ES-I3 (cell line): ENCODE data around the gene USP30.

ENCODE experiments used
- H3K36me3 ChIP-seq: 2 replicates; pipeline ENCODE4 v1.6.1; 2013; ENCODE audit warnings: mild to moderate bottlenecking, low read length, control low read depth, moderate library complexity; ENCODE audit not compliant: insufficient read depth
- H3K4me1 ChIP-seq: 2 replicates; pipeline ENCODE4 v1.6.1; 2013; ENCODE audit warnings: mild to moderate bottlenecking, control low read depth, low read length; ENCODE audit not compliant: insufficient read depth
- H3K9ac ChIP-seq: 2 replicates; pipeline ENCODE4 v1.6.1; 2013; ENCODE audit warnings: low read depth, mild to moderate bottlenecking, low read length, moderate library complexity
- H3K9me3 ChIP-seq: 2 replicates; pipeline ENCODE4 v1.6.1; 2013; ENCODE audit warnings: mild to moderate bottlenecking, low read length, moderate library complexity; ENCODE audit not compliant: control insufficient read depth, insufficient read depth

Gene USP30

DNA sequence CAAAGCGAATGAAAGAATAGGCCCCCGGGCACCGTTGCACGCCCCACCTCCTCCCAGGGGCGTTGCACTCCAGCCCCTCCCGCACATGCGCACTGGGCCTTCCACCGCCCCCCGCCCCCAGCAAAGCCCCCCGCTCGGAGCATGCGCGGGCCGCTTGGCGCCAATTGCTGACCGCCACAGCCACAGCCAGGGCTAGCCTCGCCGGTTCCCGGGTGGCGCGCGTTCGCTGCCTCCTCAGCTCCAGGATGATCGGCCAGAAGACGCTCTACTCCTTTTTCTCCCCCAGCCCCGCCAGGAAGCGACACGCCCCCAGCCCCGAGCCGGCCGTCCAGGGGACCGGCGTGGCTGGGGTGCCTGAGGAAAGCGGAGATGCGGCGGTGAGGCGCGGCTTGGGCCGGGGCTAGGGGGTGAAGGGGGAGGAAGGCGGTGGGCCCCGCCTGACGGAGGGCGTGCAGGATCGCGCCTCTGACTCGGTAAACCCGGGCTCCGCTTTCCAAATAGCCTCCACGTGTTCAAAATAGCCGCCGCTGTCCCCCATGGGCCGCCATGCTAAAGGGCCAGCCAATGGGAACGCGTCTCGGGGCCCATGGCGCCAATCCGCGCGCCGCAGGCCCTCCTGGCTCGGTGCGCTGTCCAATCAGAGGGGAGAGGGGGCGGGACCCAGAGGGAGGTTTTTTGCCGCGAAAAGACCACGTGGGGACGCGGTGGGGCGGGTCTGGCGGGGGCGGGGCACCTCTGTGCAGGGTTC lies 45.2 kb downstream of the USP30 start, which contains the start of gene UNG:
TSS of gene UNG (plus strand) at position 163 of the 748 bp plus-strand sequence. CDS start at position 246, 83 bp downstream.
- H3K9me3 ChIP-seq, result no peaks in the 10 kb centered on the region
- H3K4me1 ChIP-seq, result peaks cover 3% of the 10 kb centered on the region; the same call in 1 of the 2 replicates
- peak within 1 kb of the TSS; percentile 89 for H3K9ac ChIP-seq
- H3K36me3 ChIP-seq, result peaks cover 7% of the 10 kb centered on the region

- Histone ChIP-seq H3K4me1 (peaks cover 3% of the 10 kb centered on the region; the same call in 1 of the 2 replicates), H3K36me3 (peaks cover 8% of the 10 kb centered on the region), H3K9ac (peak overlapping the region; percentile 79), H3K9me3 (no peaks in the 10 kb centered on the region)
Observed at GRCh38 chr12:109098183-109098604, 45.8 kb downstream of the USP30 start.

- no peaks in the 10 kb centered on the region for H3K9me3 ChIP-seq
- H3K9ac ChIP-seq, result peak overlapping the region; percentile 79
- H3K36me3 ChIP-seq, result peaks cover 8% of the 10 kb centered on the region
- peaks cover 3% of the 10 kb centered on the region; the same call in 1 of the 2 replicates for H3K4me1 ChIP-seq
Observed at GRCh38 chr12:109098651-109099050, 46.3 kb downstream of the USP30 start.

GRCh38 chr12:109099431-109100020 lies 47.1 kb downstream of the USP30 start:
- H3K4me1 ChIP-seq, result peaks cover 3% of the 10 kb centered on the region; the same call in 1 of the 2 replicates
- H3K36me3 ChIP-seq, result peaks cover 12% of the 10 kb centered on the region
- H3K9me3 ChIP-seq, result no peaks in the 10 kb centered on the region
- H3K9ac ChIP-seq, result no peak overlapping the region

DNA sequence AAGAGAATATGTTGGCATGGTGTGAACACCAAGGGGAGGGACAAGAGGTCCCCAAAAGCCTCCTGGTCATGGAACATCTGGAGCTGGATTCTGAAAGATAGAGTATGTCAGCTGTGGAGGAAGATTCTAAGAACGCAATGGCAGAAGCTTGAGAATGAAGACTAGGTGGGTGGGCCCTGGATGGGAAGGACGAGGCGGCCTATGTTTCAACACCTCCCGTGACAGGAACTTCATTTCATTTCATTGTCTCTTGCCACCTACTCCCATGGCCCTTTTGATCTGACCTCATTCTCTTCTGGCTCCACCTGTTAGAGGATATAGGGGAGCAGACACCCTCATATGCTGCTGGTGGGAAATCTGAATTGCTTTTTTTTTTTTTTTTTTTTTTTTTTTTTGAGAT lies 48.4 kb downstream of the USP30 start:
- H3K4me1 ChIP-seq, result peaks cover 3% of the 10 kb centered on the region; the same call in 1 of the 2 replicates
- H3K9ac ChIP-seq, result no peak overlapping the region
- H3K9me3 ChIP-seq, result no peaks in the 10 kb centered on the region
- peaks cover 12% of the 10 kb centered on the region for H3K36me3 ChIP-seq

GRCh38 chr12:109102491-109102890 lies 50.1 kb downstream of the USP30 start:
- Histone ChIP-seq H3K9ac (no peak overlapping the region), H3K4me1 (peaks cover 3% of the 10 kb centered on the region; the same call in 1 of the 2 replicates), H3K9me3 (no peaks in the 10 kb centered on the region), H3K36me3 (peaks cover 15% of the 10 kb centered on the region)

GRCh38 chr12:109105176-109105575 lies 52.8 kb downstream of the USP30 start:
- Histone ChIP-seq H3K36me3 (peaks cover 11% of the 10 kb centered on the region), H3K4me1 (no peaks in the 10 kb centered on the region), H3K9ac (no peak overlapping the region), H3K9me3 (no peaks in the 10 kb centered on the region)

DNA sequence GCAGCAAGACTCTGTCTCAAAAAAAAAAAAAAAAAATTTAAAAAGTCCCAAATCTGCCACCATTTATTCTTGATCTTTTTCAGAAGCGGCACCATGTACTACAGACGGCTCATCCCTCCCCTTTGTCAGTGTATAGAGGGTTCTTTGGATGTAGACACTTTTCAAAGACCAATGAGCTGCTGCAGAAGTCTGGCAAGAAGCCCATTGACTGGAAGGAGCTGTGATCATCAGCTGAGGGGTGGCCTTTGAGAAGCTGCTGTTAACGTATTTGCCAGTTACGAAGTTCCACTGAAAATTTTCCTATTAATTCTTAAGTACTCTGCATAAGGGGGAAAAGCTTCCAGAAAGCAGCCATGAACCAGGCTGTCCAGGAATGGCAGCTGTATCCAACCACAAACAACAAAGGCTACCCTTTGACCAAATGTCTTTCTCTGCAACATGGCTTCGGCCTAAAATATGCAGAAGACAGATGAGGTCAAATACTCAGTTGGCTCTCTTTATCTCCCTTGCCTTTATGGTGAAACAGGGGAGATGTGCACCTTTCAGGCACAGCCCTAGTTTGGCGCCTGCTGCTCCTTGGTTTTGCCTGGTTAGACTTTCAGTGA lies 57.5 kb downstream of the USP30 start:
- Histone ChIP-seq H3K9me3 (no peaks in the 10 kb centered on the region), H3K36me3 (peaks cover 3% of the 10 kb centered on the region; the same call in 1 of the 2 replicates), H3K9ac (no peak overlapping the region), H3K4me1 (peaks cover 9% of the 10 kb centered on the region)

DNA sequence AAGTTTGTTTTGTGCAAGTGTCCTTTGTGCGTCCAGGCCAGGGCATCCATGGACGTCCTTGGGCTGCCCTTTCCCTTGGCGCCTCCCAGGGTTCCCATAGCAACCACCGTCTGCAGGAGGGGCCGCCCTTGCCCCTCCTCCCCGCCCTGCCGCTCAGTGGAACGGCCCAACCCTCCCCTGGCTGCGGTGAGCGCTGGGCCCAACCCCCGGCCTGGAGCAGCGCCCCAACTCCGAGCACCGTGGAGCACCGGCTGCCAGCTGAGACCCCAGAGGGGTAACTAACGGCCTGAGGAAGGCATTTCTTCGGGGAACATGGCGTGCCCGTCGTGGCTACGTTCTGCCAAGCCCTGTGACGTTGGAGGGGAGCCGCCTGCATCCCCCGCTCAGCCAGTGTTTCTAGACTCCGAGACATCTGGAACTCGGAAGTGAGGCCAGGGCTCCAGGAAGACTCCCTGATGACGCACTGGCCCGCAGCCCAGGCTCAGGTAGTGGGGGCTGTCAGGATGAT lies 58.7 kb downstream of the USP30 start:
- peak overlapping the region; percentile 85; the same call in 1 of the 2 replicates for H3K9ac ChIP-seq
- H3K4me1 ChIP-seq, result peaks cover 17% of the 10 kb centered on the region
- peaks cover 3% of the 10 kb centered on the region; the same call in 1 of the 2 replicates for H3K36me3 ChIP-seq

DNA sequence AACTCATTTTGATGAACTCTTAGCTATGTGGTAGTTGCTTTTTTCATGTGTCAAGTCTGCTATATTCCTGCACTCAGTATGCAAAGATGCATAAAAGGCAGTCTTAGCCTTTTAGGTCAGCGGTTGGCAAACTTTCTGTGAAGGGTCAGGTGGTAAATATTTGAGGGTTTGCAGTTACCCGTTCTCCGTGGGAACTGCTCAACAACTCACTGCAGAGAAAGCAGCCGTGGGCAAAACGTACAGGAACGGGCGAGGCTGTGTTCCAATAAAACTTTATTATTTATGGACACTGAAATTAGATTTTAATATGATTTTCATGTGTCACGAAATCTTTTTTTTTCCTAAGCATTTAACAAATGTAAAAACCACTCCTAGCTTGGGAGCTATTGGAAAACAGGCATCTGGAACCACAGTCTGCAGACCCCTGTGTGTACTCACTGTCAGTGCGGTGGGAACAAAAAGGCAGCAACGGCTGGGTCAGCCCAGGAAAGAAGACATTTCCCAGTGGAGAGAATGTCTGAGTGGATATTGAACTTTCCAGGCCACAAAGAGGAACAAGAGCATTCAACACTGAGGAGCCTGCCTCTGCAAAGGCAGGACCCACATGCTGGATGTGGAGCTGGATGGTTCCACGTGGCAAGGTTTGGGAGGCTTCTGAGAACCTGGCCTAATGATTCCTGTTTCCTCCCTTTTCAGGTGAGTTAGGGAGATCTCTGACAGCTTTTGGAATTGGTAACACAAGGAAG lies 60.5 kb downstream of the USP30 start:
- Histone ChIP-seq H3K4me1 (peaks cover 18% of the 10 kb centered on the region), H3K9me3 (no peaks in the 10 kb centered on the region), H3K36me3 (no peaks in the 10 kb centered on the region), H3K9ac (no peak overlapping the region)

More for the DNA sequence above, 58.7 kb downstream of the USP30 start:
- no peaks in the 10 kb centered on the region for H3K9me3 ChIP-seq

GRCh38 chr12:109113661-109114321 lies 61.4 kb downstream of the USP30 start:
- Histone ChIP-seq H3K4me1 (peaks cover 18% of the 10 kb centered on the region), H3K9ac (no peak overlapping the region), H3K36me3 (no peaks in the 10 kb centered on the region)

GRCh38 chr12:109114644-109115043 lies 62.3 kb downstream of the USP30 start:
- no peaks in the 10 kb centered on the region for H3K9me3 ChIP-seq
- H3K4me1 ChIP-seq, result peaks cover 18% of the 10 kb centered on the region
- no peak overlapping the region for H3K9ac ChIP-seq
- H3K36me3 ChIP-seq, result no peaks in the 10 kb centered on the region

More at GRCh38 chr12:109113661-109114321, 61.4 kb downstream of the USP30 start:
- H3K9me3 ChIP-seq, result no peaks in the 10 kb centered on the region

- Histone ChIP-seq H3K36me3 (no peaks in the 10 kb centered on the region), H3K4me1 (peaks cover 18% of the 10 kb centered on the region), H3K9ac (no peak overlapping the region), H3K9me3 (no peaks in the 10 kb centered on the region)
Observed at GRCh38 chr12:109115404-109115757, 63.0 kb downstream of the USP30 start.
